HEK293 (cell line): ENCODE results near the gene EARS2.

Experiments used
- CTCF ChIP-seq: fragments of 450-650 bp; formaldehyde crosslinking; IDR thresholded peaks from 2 replicates; pipeline ENCODE4 v1.5.1; 2016; ENCODE audit warnings: missing biosample characterization, missing genetic modification characterization
- TSHZ1 ChIP-seq: fragments of 450-650 bp; formaldehyde crosslinking; IDR thresholded peaks from 2 replicates; pipeline ENCODE4 v1.5.1; 2016; ENCODE audit warnings: missing biosample characterization, missing genetic modification characterization, borderline replicate concordance
- ZNF341 ChIP-seq: fragments of 450-650 bp; formaldehyde crosslinking; IDR thresholded peaks from 2 replicates; pipeline ENCODE4; 2016; ENCODE audit warnings: low read depth, missing biosample characterization, missing genetic modification characterization
- ZNF555 ChIP-seq: fragments of 450-650 bp; formaldehyde crosslinking; conservative IDR thresholded peaks from 2 replicates; pipeline ENCODE4 v1.5.1; 2017; ENCODE audit warnings: missing biosample characterization, mild to moderate bottlenecking, missing genetic modification characterization, inconsistent platforms
- ZNF660 ChIP-seq: fragments of 450-650 bp; IDR thresholded peaks from 2 replicates; pipeline ENCODE4 v1.5.1; 2018; ENCODE audit warnings: missing biosample characterization, mild to moderate bottlenecking, missing genetic modification characterization
- ZNF747 ChIP-seq: fragments of 450-650 bp; formaldehyde crosslinking; IDR thresholded peaks from 2 replicates; pipeline ENCODE4 v1.5.1; 2016; ENCODE audit warnings: missing biosample characterization, missing genetic modification characterization

GRCh38 chr16:23496821-23497542, 60.2 kb downstream of the EARS2 start:
- TF ChIP-seq CTCF (tag by site-specific recombination): no peak
- no peak for TF ChIP-seq ZNF660 (tag by site-specific recombination)
- no peak for TF ChIP-seq ZNF341 (tag by site-specific recombination)
- no peak for TF ChIP-seq TSHZ1
- no peak for TF ChIP-seq ZNF747 (tag by site-specific recombination)
- no peak for TF ChIP-seq ZNF555 (tag by site-specific recombination)
